ENCODE measurements around the gene SWT1. TPM values are rescaled to one million over a fixed set of nuclear protein-coding genes. Genes with fewer than 3 reads are reported as not detected.

Gene SWT1
- total RNA-seq, 2 experiments from 2014 or later: 1.8 to 2.5 TPM

GRCh38 chr1:185267301-185267700 is 110.3 kb downstream of the SWT1 start:
- Mint-ChIP-seq H3K4me3 (no peak overlapping the region), H3K9me3 (no peaks in the 10 kb centered on the region), H3K36me3 (ENCODE audit: low read depth) (no peaks in the 10 kb centered on the region), H3K27ac (no peak overlapping the region), H3K27me3 (no peaks in the 10 kb centered on the region), H3K4me1 (ENCODE audit: low read depth) (no peaks in the 10 kb centered on the region)
- POLR2A ChIA-PET: interaction anchor here (1.7 kb wide), 1 partner anchor 15 kb away, joined by 3 read pairs; no protein-coding TSS in a partner anchor
- intact Hi-C loops (cut with micrococcal nuclease): no loop called here
- no peak for DNase-seq
- no peak for TF ChIP-seq CTCF (IDR thresholded peaks at IDR 0.05)
- no peak for ATAC-seq
- CTCF ChIA-PET: interaction anchor here (1.6 kb wide), 1 partner anchor 97 kb away, joined by 5 read pairs; no protein-coding TSS in a partner anchor

GRCh38 chr1:185267701-185268100 is 110.7 kb downstream of the SWT1 start:
- ChIA-PET POLR2A (interaction anchor here (1.7 kb wide), 1 partner anchor 15 kb away, joined by 3 read pairs; no protein-coding TSS in a partner anchor), CTCF (interaction anchor here (1.6 kb wide), 1 partner anchor 98 kb away, joined by 5 read pairs; no protein-coding TSS in a partner anchor)
- H3K27me3 Mint-ChIP-seq: no peaks in the 10 kb centered on the region
- intact Hi-C loops (cut with micrococcal nuclease): no loop called here
- H3K27ac Mint-ChIP-seq: no peak overlapping the region
- ATAC-seq: no peak
- no peak for TF ChIP-seq CTCF (IDR thresholded peaks at IDR 0.05)
- no peak for DNase-seq
- no peaks in the 10 kb centered on the region for H3K36me3 Mint-ChIP-seq (ENCODE audit: low read depth)
- no peak overlapping the region for H3K4me3 Mint-ChIP-seq
- H3K4me1 Mint-ChIP-seq (ENCODE audit: low read depth): no peaks in the 10 kb centered on the region
- H3K9me3 Mint-ChIP-seq: no peaks in the 10 kb centered on the region

GRCh38 chr1:185268352-185268751 is 111.4 kb downstream of the SWT1 start:
- ATAC-seq (no peak), DNase-seq (no peak)
- Mint-ChIP-seq H3K4me3 (no peak overlapping the region), H3K27me3 (no peaks in the 10 kb centered on the region), H3K4me1 (ENCODE audit: low read depth) (no peaks in the 10 kb centered on the region), H3K27ac (no peak overlapping the region), H3K9me3 (no peaks in the 10 kb centered on the region), H3K36me3 (ENCODE audit: low read depth) (no peaks in the 10 kb centered on the region)
- no peak for TF ChIP-seq CTCF (IDR thresholded peaks at IDR 0.05)
- ChIA-PET POLR2A (interaction anchor here (1.7 kb wide), 1 partner anchor 14 kb away, joined by 3 read pairs; no protein-coding TSS in a partner anchor), CTCF (interaction anchor here (1.6 kb wide), 1 partner anchor 98 kb away, joined by 5 read pairs; no protein-coding TSS in a partner anchor)
- intact Hi-C loops (cut with micrococcal nuclease): no loop called here

- H3K27ac Mint-ChIP-seq: no peak overlapping the region
- no peak for TF ChIP-seq CTCF (IDR thresholded peaks at IDR 0.05)
- POLR2A ChIA-PET: interaction anchor here (0.6 kb wide), 1 partner anchor 131 kb away, joined by 3 read pairs; no protein-coding TSS in a partner anchor
- CTCF ChIA-PET: interaction anchor here (0.9 to 1.0 kb wide), 2 partner anchors 10 to 27 kb away, joined by 3 read pairs; no protein-coding TSS in a partner anchor
- DNase-seq: no peak
- no peaks in the 10 kb centered on the region for H3K27me3 Mint-ChIP-seq
- intact Hi-C loops (cut with micrococcal nuclease): no loop called here
- H3K4me3 Mint-ChIP-seq: no peak overlapping the region
- no peaks in the 10 kb centered on the region for H3K9me3 Mint-ChIP-seq
- no peak for ATAC-seq
- no peaks in the 10 kb centered on the region for H3K4me1 Mint-ChIP-seq (ENCODE audit: low read depth)
- no peaks in the 10 kb centered on the region for H3K36me3 Mint-ChIP-seq (ENCODE audit: low read depth)
These were observed 115.0 kb downstream of the SWT1 start for GRCh38 chr1:185271921-185272320.

- H3K27me3 Mint-ChIP-seq: no peaks in the 10 kb centered on the region
- ChIA-PET POLR2A (interaction anchor here (0.6 kb wide), 1 partner anchor 212 kb away, joined by 4 read pairs; no protein-coding TSS in a partner anchor), CTCF (interaction anchor here (1.0 to 1.6 kb wide), 2 partner anchors 14 to 401 kb away, joined by 3 to 5 read pairs; no protein-coding TSS in a partner anchor)
- DNase-seq (no peak), ATAC-seq (no peak)
- peaks cover 49% of the 10 kb centered on the region for H3K4me1 Mint-ChIP-seq (ENCODE audit: low read depth)
- H3K36me3 Mint-ChIP-seq (ENCODE audit: low read depth): peaks cover 9% of the 10 kb centered on the region
- no peak for TF ChIP-seq CTCF (IDR thresholded peaks at IDR 0.05)
- intact Hi-C loops (cut with micrococcal nuclease): loop anchor here (2.0 kb wide), 1 partner anchor 51 kb away; no protein-coding TSS in a partner anchor
- no peak overlapping the region for H3K4me3 Mint-ChIP-seq
- H3K9me3 Mint-ChIP-seq: peaks cover 9% of the 10 kb centered on the region
- no peak overlapping the region for H3K27ac Mint-ChIP-seq
These were observed 122.6 kb downstream of the SWT1 start for GRCh38 chr1:185279571-185279970.
